Keratinocyte (primary cell): Measurements from ENCODE around the gene OSCAR. TPM values are rescaled to one million over a fixed set of nuclear protein-coding genes. Genes with fewer than 3 reads are reported as not detected.

Experiments
- DNase-seq: peaks from one replicate; pipeline ENCODE4 v3.0.0-alpha.2; 2011; ENCODE audit warnings: low read depth, missing footprints, low spot score
- FAIRE-seq: peaks from 2 replicates; lab custom pipeline; 2011; peaks lifted over from hg19 to GRCh38; lab: Jason Lieb, UNC
- H2AFZ ChIP-seq: 2 replicates; pipeline ENCODE4 v1.6.0; 2012; ENCODE audit warnings: low read length, control low read depth, inconsistent platforms; ENCODE audit not compliant: control insufficient read depth
- H3K27ac ChIP-seq: 2 replicates; pipeline ENCODE4 v1.5.1; 2011; ENCODE audit warnings: low read length; ENCODE audit not compliant: control insufficient read depth, insufficient read depth
- H3K27me3 ChIP-seq: 3 replicates; pipeline ENCODE4 v1.6.0; 2011; ENCODE audit warnings: low read length; ENCODE audit not compliant: control insufficient read depth, insufficient read depth; ENCODE audit errors: extremely low read depth
- H3K36me3 ChIP-seq, 2 experiments: 2 replicates in 1 of 2; 3 replicates in 1 of 2; pipeline ENCODE4 v1.5.1; 2011; ENCODE audit warnings: low read length in 2 of 2, mild to moderate bottlenecking in 1 of 2; ENCODE audit not compliant: control insufficient read depth in 2 of 2, insufficient read depth in 2 of 2; ENCODE audit errors: extremely low read depth in 1 of 2
- H3K4me1 ChIP-seq: 3 replicates; pipeline ENCODE4 v1.5.1; 2011; ENCODE audit warnings: low read length; ENCODE audit not compliant: control insufficient read depth, insufficient read depth; ENCODE audit errors: extremely low read depth
- H3K4me2 ChIP-seq: 3 replicates; pipeline ENCODE4 v1.6.0; 2011; ENCODE audit warnings: low read depth, low read length; ENCODE audit not compliant: control insufficient read depth, insufficient read depth; ENCODE audit errors: extremely low read depth
- H3K4me3 ChIP-seq, 3 experiments: fragments of 200-600 bp in 1 of 3; sonication (generic) in 1 of 3; 2 replicates in 2 of 3; 3 replicates in 1 of 3; pipeline ENCODE4 v1.5.1; 2011 to 2016; ENCODE audit warnings: low read length in 3 of 3, mild to moderate bottlenecking in 3 of 3, control low read depth in 2 of 3, inconsistent platforms in 1 of 3, low read depth in 1 of 3, mixed read lengths in 1 of 3, mixed run types in 1 of 3, moderate library complexity in 1 of 3; ENCODE audit not compliant: control insufficient read depth in 2 of 3, insufficient read depth in 2 of 3; ENCODE audit errors: extremely low read depth in 1 of 3
- H3K79me2 ChIP-seq: 2 replicates; pipeline ENCODE4 v1.6.0; 2012; ENCODE audit warnings: low read length; ENCODE audit not compliant: control insufficient read depth, insufficient read depth
- H3K9ac ChIP-seq: 3 replicates; pipeline ENCODE4 v1.6.0; 2011; ENCODE audit warnings: low read length; ENCODE audit not compliant: control insufficient read depth, insufficient read depth; ENCODE audit errors: extremely low read depth
- H3K9me1 ChIP-seq: 3 replicates; pipeline ENCODE4 v1.6.0; 2011; ENCODE audit warnings: low read length; ENCODE audit not compliant: control insufficient read depth, insufficient read depth; ENCODE audit errors: extremely low read depth
- H3K9me3 ChIP-seq: 2 replicates; pipeline ENCODE4 v1.5.1; 2012; ENCODE audit warnings: low read depth, low read length; ENCODE audit not compliant: control insufficient read depth
- H4K20me1 ChIP-seq: 3 replicates; pipeline ENCODE4 v1.6.0; 2011; ENCODE audit warnings: low read length; ENCODE audit not compliant: control insufficient read depth, insufficient read depth; ENCODE audit errors: extremely low read depth
- EZH2 ChIP-seq: IDR thresholded peaks from one replicate; pipeline ENCODE4 v1.6.1; 2012; ENCODE audit warnings: inconsistent platforms, mild to moderate bottlenecking, low read length, moderate library complexity
- dilution Hi-C: fragments of 300-500 bp; cut with MboI; formaldehyde crosslinking; loops from one replicate; pipeline ENCODE4 v1.7.0; 2020; ENCODE audit warnings: low sequenced_read_pairs; ENCODE audit not compliant: extremely low pct_ligation_motif_present
- polyA plus RNA-seq, 5 experiments: library from polyadenylated mRNA; depleted of rRNA in 3 of 5; stranded (reverse) in 3 of 5; stranded (forward) in 1 of 5; unstranded in 1 of 5; fragments of >200 nt; gene quantifications; 1 replicate in 1 of 5; 2 replicates in 3 of 5; 3 replicates in 1 of 5; pipeline versions ENCODE4 v1.2.1 to v1.2.3, GENCODE V29; 2011 to 2012; ENCODE audit warnings: missing spikeins in 2 of 5, low read depth in 1 of 5, low replicate concordance in 1 of 5
- TF ChIP-seq, protein P1 (sequence below), 3 experiments: IDR thresholded peaks in 1 of 3; conservative IDR thresholded peaks in 1 of 3; optimal IDR thresholded peaks in 1 of 3; 2 replicates in 2 of 3; 3 replicates in 1 of 3; pipeline versions ENCODE3 to v1.5.1; 2011; ENCODE audit warnings: low read length in 3 of 3, mild to moderate bottlenecking in 3 of 3, moderate library complexity in 2 of 3, control low read depth in 1 of 3, inconsistent platforms in 1 of 3; ENCODE audit not compliant: insufficient read depth in 2 of 3; ENCODE audit errors: extremely low read depth in 1 of 3

Gene OSCAR
- polyA plus RNA-seq, 1 donor (not counting 4 experiments of a cell fraction or from before 2014, with no cell fraction given): 0.14 TPM

DNA sequence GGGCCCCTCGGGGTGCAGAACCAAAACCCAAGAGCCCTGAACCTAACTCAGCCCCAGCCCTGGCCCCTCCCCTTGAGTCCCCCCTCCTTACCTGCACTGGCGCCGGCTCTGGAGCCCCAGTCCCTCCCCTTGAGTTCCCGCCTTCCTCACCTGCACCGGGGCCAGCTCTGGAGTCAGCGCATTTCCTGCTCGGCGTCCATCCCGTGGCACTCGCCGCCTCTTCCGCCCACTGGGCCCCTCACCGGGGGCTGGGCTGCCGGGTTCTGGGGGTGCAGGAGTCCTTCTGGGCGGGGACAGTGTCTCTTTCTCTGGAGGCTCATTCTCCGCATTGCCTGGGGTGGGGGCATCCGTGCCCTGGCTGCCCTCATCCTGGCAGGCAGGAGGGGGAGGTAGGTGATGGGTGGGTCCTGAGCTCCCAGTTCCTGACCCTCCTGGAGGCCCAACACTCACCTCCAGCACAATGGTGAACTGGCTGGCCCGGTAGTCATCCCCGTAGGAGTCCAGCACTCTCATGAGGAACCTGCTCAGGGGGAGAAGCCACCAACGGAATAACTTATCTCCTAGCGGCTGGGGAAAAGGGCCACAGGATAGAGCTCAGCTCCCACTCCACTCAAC lies 7.4 kb upstream of the OSCAR start:
- dilution Hi-C loops: no loop called here
- Histone ChIP-seq H3K27me3 (no peaks in the 10 kb centered on the region), H3K4me3 (no peak overlapping the region), H2AFZ (no peak overlapping the region), H3K4me2 (no peak overlapping the region), H3K79me2 (peaks cover 14% of the 10 kb centered on the region), H3K4me1 (no peaks in the 10 kb centered on the region), H3K36me3 (peaks cover 15 to 23% of the 10 kb centered on the region in 2 experiments), H3K9ac (no peak overlapping the region), H4K20me1 (peaks cover 3% of the 10 kb centered on the region), H3K9me3 (no peaks in the 10 kb centered on the region), H3K9me1 (no peaks in the 10 kb centered on the region), H3K27ac (no peak overlapping the region)
- DNase-seq (no peak), FAIRE-seq (no peak)
- no peak for TF ChIP-seq EZH2
- TF ChIP-seq, protein P1, sequence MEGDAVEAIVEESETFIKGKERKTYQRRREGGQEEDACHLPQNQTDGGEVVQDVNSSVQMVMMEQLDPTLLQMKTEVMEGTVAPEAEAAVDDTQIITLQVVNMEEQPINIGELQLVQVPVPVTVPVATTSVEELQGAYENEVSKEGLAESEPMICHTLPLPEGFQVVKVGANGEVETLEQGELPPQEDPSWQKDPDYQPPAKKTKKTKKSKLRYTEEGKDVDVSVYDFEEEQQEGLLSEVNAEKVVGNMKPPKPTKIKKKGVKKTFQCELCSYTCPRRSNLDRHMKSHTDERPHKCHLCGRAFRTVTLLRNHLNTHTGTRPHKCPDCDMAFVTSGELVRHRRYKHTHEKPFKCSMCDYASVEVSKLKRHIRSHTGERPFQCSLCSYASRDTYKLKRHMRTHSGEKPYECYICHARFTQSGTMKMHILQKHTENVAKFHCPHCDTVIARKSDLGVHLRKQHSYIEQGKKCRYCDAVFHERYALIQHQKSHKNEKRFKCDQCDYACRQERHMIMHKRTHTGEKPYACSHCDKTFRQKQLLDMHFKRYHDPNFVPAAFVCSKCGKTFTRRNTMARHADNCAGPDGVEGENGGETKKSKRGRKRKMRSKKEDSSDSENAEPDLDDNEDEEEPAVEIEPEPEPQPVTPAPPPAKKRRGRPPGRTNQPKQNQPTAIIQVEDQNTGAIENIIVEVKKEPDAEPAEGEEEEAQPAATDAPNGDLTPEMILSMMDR (optimal IDR thresholded peaks at IDR 0.05 in 1 of 3, IDR thresholded peaks at IDR 0.05 in 1 of 3, conservative IDR thresholded peaks at IDR 0.05 in 1 of 3; ENCODE audit: extremely low read depth in 1 of 3, insufficient read depth in 2 of 3, low read length in 3 of 3): no peak

DNA sequence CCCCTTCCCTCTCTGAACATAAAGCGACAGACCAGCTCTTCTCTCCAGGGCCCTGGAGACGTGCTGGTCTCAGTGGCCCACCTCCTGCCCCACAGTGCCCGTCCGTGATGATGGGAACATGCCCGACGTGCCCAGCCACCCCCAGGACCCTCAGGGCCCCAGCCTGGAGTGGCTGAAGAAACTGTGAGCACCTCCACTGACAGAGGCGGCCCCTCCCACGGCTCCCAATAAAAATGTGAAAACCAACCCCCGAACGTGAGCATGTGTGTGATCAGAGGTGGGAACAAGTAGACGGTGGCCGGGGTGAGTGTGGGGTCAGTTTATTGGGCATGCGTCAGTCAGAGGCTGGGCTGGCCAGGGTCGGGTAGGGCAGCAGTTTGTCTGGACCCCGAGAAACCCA lies 6.1 kb upstream of the OSCAR start:
- no peak for TF ChIP-seq EZH2
- TF ChIP-seq, protein P1 (optimal IDR thresholded peaks at IDR 0.05 in 1 of 3, IDR thresholded peaks at IDR 0.05 in 1 of 3, conservative IDR thresholded peaks at IDR 0.05 in 1 of 3; ENCODE audit: extremely low read depth in 1 of 3, insufficient read depth in 2 of 3, low read length in 3 of 3): no peak
- H3K4me1 ChIP-seq: peaks cover 4% of the 10 kb centered on the region
- no peak overlapping the region for H2AFZ ChIP-seq
- H3K9me3 ChIP-seq: no peaks in the 10 kb centered on the region
- H3K9me1 ChIP-seq: no peaks in the 10 kb centered on the region
- H3K4me2 ChIP-seq: no peak overlapping the region
- no peak for DNase-seq
- H3K79me2 ChIP-seq: peaks cover 18% of the 10 kb centered on the region
- no peak for FAIRE-seq
- H4K20me1 ChIP-seq: peaks cover 3% of the 10 kb centered on the region
- peaks cover 15 to 23% of the 10 kb centered on the region in 2 experiments for H3K36me3 ChIP-seq
- no peak overlapping the region for H3K4me3 ChIP-seq
- H3K27me3 ChIP-seq: no peaks in the 10 kb centered on the region
- H3K27ac ChIP-seq: no peak overlapping the region
- no peak overlapping the region for H3K9ac ChIP-seq
- dilution Hi-C loops: no loop called here
